ENCODE results near the gene PSMD13. TPM values are rescaled to one million over a fixed set of nuclear protein-coding genes. Genes with fewer than 3 reads are reported as not detected.

The PSMD13 gene
- total RNA-seq, 1 donor from 2014 or later: 95.1 TPM

- DNase-seq: no peak
Observed at GRCh38 chr11:204587-205109, 32.1 kb upstream of the PSMD13 start.

- no peak for DNase-seq
Observed at GRCh38 chr11:205221-206001, 31.4 kb upstream of the PSMD13 start.

DNA sequence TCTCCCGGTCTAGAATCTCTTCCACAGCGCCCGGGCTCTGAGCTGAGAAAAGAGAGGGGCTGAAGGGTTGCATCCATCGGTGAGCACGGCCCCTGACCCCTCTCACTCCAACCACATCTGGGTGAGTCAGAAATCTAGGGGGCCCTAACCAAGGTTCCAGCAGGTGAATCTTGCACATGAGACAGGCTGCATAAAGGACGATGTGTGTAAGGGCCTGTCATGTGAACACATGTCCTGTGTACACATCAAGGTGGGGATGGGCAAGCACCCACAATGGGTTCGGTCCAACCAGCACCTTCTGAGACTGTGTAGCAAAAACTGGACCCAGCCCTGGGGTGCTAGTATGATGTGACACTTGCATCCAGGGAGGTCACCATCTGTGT lies 30.8 kb upstream of the PSMD13 start:
- no peak for DNase-seq

DNA sequence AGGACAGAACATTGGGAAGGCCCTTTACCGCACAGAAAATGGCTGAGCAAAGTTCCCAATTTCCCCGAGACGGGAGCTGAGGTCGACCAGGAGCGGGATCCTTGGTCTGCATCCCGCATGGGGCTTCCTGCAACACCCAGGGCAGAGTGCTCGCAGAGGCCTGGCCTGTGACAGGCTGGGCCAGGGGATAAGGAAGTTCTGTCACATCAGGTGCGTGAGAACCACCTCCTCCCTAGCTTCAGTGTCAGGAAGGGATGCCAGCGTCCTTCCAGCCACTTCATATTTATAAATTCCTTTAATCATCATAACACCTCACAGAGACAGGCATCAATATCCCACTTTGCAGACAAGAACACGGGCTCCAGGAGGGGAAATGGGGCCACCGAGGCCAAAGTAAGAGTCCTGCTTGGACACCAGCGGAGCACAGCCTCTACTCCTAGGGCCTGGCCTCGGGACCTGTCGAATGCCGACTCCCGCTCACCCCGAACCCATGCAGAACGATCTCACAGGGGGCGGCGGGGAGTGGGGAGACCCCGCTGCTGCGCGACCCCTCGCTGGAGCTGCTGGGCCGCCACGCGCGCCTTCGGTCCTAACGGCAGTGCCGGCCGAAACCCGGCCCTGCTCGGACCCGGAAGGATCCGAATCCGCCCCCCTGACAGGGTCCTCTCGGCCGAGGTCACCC lies 30.1 kb upstream of the PSMD13 start:
- no peak for DNase-seq

GRCh38 chr11:207208-207862 lies 29.4 kb upstream of the PSMD13 start, which contains the start of the genes BET1L and RIC8A:
Gene BET1L (minus strand): TSS chr11:207399. CDS start chr11:207321, 78 bp downstream.
Gene RIC8A (plus strand): TSS chr11:207708. CDS start chr11:208855, 1,147 bp downstream.
- peak; percentile 98 for DNase-seq

GRCh38 chr11:207863-208180 lies 29.0 kb upstream of the PSMD13 start:
- DNase-seq: no peak

GRCh38 chr11:208181-208916 lies 28.4 kb upstream of the PSMD13 start:
- DNase-seq: peak; percentile 90

GRCh38 chr11:208917-209260 lies 27.9 kb upstream of the PSMD13 start:
- DNase-seq: no peak

GRCh38 chr11:209275-210121 lies 27.3 kb upstream of the PSMD13 start:
- no peak for DNase-seq

- DNase-seq: no peak
Observed at GRCh38 chr11:210122-210802, 26.5 kb upstream of the PSMD13 start.

DNA sequence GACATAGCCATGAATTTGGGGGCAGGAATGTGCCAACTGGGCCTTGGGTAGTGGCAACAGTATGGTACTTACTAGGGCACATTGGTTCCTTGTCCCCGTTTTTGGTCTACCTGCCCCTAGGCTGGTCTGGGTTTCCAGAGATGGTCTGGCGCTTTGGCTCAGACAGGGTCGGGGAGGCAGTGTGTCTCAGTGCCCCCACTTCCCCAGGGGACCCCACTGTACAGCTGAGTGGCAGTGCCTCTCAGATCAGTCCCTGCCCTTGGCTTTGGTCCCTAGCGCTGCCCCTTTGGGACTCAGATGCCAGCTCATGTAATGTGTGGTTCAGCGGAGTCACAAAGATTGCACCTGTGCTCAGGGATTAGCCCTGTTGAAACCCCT lies 26.0 kb upstream of the PSMD13 start:
- no peak for DNase-seq

DNA sequence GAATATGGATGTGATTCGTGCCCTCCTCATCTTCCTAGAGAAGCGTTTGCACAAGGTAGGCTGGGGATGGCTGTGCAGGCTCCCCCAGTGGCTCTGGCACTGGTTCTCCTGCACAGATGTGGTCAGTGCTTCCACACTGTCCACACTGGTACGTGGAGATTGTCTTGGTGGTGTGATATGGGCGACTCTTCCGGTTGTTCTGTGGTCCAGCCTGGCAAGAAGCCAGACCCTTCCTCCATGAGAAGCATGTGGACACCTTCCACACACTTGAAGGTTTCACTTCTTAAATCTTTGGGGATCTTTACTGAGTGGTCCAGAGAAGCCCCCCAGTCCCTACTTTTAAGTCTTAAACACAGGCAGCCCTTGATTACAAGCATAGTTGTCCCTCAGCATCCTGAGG lies 25.5 kb upstream of the PSMD13 start:
- no peak for DNase-seq

GRCh38 chr11:211741-212140 lies 25.0 kb upstream of the PSMD13 start:
- no peak for DNase-seq

GRCh38 chr11:212150-213100 lies 24.4 kb upstream of the PSMD13 start:
- DNase-seq: no peak

- no peak for DNase-seq
Observed at GRCh38 chr11:213111-213510, 23.7 kb upstream of the PSMD13 start.

DNA sequence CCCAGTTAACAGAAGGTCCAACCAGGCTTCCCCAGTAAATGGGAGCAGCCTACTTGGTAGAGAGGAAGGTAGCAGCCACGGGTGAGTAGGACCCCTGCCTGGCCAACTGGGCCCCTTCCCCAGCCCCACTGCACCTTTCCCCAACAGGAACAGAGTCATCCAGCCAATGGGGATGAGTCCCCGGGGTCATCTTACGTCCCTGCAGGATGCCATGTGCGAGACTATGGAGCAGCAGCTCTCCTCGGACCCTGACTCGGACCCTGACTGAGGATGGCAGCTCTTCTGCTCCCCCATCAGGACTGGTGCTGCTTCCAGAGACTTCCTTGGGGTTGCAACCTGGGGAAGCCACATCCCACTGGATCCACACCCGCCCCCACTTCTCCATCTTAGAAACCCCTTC lies 22.7 kb upstream of the PSMD13 start:
- no peak for DNase-seq

DNA sequence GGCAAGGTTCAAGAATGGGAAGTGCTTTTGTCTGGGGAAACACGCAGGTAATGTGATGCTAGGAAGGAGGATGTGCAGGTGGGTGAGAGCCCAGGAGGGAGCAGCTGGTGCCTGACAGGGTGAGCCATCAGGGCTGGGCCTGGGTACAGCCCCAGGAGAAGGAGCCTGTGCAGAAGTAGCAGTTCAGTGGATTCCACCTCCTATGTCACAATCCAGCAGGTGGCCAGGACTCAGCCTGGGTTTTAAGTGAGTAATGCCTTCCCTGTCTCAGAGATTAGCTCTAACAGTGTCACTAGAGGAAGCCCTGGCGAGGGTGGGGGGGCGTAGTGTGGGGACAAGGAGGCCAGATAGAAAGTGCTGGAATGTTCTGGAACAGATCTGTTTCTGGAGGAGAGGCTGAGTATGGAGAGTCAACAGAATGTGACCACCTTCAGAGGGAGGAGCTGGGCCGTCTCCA lies 21.2 kb upstream of the PSMD13 start:
- DNase-seq: no peak

GRCh38 chr11:216081-216974 lies 20.4 kb upstream of the PSMD13 start:
- DNase-seq: no peak

- DNase-seq: no peak
Observed at GRCh38 chr11:217704-218103, 19.1 kb upstream of the PSMD13 start.
